Activated T-cell treated with anti-CD3 and anti-CD28 coated beads for 4 hours (primary cell): Measurements from ENCODE around the gene GRIK2.

Experiments used
- DNase-seq: peaks from one replicate; pipeline ENCODE4 v3.0.0-alpha.2; 2020

GRIK2 gene

DNA sequence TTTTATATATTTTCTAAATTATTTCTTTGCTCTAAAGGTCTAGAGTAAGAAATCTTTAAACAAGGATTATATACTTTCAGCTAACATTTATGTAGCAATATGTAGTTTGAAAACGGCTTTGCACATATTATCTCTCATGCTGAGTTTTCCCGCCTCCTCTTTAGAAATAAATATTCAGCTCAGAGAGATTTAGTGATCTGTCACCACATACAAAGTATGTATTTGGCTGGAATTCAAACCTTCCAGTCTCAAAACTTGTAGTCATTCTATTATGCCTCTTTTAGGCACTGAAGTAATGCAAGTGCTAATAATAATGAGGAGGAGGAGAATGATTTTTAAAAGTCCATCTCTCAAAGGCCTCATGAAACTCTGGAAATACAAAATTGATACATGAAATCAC is 525.0 kb downstream of the GRIK2 start:
- no peak for DNase-seq

DNA sequence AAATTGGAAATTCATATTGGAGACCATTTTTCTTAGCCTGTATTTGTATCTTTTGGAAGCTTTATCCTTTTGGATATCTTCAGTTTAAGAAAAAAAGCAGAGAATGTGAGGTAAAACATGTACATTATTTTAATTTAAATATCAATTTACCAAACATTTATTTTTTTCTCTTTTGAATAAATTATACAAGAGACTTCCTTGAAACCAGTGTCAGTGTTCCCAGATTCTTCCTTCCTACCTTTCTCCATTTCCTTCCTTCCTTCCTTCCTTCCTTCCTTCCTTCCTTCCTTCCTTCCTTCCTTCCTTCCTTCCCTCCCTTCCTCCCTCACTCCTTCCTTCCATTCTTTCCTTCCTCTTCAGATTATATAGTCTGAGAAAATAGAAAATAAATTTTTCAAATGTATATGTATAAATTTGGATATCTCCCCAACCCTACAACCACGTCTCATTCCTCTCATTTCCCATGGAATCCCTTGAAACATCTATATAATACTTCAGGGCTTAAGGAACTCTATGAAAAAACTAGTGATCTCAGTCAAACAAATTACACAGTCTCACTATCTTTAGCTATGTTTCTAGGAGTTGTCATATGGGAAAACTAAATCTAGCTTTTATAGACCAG is 528.4 kb downstream of the GRIK2 start:
- DNase-seq: no peak

DNA sequence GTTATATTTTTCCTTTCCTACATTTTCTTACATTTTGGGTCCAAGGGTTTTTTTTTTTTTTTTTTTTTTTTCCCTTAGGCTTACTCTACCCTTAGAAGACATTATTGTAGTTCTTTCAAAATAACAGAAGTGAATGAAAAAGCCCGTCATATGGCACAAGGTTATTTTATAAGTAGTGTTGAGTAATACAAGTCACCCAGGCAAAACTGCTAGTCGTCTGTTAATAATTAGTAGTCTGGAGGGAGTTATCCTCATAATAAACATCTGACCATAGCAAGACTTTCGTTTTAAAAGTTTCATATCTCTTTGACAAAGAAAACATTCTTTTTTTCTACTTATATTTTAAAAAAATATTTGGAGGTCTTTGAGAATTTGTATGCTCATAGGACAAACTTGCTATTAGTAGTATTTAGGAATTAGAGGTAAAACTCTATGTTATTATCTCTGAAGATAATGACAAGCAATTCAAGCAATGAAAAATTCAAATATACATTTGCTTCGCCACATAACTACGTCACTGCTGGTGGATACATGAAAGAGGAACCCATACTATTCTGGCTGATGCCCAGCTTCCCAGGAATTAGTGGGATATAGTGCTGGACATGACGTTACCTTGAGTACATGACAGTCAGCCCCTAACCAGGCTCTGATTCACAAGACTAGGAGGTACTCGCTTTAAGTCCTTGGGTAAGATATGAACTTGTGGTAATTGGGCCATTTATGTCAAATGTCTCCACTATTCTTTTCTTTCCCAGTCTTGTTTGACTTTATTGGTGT is 532.8 kb downstream of the GRIK2 start:
- DNase-seq: no peak

DNA sequence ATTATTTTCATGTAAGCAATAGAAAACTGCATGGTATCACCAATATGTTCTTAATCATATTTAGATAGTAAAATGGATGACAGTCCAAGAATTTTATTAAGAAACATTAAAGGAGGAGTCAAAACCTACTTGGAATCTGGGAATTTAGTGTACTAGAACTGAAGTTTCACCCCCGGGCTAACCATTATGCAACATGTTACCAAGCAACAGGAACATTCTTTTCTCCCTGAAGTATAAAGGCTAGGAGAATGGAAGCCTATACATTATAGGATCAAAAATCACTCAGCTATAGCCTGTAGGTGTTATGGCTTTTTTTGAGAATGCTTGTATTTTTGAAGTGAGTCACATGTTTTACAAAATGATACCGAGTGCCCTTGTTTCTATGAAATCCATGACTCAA is 538.3 kb downstream of the GRIK2 start:
- DNase-seq: no peak

DNA sequence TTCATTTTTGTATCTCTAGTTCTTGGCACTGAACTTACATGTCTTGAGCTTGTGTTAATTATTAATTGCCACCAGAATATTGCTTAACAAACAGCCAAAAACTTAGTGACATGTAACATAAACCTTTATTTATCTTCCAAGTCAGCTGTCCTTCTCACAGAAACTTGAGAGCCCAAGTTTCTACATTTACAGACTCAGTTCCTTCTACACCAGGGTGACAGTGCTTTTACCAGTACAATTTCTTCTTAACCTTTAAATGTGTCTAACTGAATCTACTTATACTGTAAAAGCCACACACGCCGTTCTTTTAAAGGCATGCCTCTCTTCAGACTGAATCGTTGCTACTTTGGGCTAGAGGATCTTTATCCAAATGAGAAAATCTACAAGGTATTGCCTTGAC is 539.2 kb downstream of the GRIK2 start:
- DNase-seq: no peak

DNA sequence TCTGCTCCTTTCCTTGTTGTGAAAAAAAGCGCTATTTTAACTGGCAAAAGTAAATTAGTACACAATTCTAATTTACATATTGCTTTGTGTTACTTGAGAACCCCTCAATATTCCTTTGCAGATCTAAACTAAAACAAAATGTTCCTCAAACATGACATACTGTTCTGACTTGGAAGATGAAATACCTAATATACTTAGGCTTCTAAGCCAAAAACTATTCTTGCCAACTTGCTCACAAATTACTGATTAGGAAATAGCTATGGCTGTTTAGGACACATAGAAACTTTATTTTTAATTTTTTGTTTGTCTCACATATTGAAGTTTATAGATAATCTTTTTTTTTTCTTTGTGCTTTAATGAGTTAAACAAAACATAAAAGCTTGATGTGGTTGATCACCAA is 542.2 kb downstream of the GRIK2 start:
- no peak for DNase-seq

DNA sequence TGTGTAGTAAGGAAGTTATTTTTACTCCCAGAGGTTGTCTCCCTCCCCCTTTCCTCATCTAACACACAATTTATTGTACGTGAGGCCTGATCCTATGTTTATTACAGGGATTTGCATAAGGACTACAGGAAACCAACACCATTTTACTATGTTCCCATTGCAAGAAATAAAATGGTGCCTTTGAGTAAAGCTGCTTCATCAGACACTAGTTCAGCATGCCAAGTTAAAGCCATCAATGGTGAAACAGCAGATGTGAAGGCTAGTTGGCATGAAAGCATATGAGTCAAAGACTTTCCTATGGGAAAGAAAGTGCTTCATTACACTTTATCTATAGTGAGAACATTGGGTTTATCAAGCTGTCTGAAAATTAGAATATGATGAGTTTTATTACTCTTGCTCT is 543.0 kb downstream of the GRIK2 start:
- no peak for DNase-seq

DNA sequence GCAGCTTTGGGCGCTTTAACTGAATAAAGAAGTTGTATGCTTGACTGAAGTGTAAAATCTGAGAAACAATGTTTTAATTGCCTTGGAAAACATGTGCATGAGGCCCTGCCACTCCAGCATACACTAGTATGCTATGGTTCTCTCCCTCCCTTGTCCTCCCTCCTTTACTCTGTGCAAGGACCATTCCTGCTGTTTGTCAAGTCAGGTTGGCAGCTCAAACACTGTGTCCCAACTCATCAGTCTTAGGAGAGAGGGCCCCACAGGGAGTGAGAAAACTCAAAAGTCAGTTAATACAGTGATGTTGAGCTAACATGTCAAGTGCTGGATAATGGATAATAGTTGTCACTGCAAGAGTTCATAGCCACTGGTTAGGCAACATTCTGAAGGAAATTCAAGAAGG is 543.6 kb downstream of the GRIK2 start:
- DNase-seq: no peak

DNA sequence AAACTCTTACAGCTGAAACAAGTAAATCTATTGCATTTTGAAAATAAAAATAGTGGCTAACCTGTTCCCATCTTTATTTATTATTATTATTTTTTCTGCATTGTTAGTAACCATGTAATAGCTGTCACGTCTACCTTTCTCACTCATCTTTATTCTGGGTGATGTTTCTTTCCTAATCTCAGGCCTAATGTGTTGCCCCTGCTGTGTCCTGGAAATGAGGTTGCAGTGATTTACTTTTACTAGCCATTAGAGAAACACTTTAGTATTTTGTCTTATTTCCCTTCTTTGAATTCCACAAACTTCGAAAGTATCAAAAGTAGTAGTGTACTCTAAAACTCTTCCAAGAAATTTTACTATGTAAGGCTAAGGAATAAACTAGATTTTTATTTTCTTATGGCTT is 546.9 kb downstream of the GRIK2 start:
- no peak for DNase-seq

DNA sequence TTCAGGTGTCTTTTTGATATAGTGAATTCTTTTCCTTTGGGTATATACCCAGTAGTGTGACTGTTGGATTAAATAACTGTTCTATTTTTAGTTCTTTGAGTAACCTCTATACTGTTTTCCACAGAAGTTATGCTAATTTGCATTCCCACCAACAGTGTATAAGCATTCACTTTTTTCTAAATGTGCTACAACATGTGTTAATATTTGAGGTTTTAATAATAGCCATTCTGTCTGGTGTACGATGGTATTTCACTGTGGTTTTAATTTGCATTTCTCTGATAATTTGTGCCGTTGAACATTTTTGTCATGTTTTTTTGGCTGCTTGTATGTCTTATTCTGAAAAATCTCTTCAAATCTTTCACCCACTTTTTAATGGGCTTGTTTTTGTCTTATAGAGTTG is 563.5 kb downstream of the GRIK2 start:
- DNase-seq: no peak

DNA sequence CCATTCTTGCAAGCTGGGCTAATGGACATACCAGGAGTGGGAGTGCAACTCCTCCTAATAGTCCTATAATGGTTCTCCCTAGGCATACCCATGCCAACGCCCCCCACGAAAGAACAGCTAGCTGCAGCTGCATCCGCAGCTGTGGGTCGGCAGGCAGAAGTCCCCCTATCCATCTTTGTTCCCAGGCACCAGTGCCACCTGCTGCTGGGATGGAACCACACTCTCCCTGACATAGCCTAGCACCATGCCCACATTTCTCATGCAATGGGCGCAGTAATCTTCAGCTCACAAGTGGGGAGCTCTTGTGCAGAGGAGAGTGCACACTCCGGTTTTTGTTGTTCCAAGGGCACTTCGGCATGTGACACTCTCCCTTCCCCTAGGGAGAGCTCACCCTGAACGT is 567.8 kb downstream of the GRIK2 start:
- no peak for DNase-seq

DNA sequence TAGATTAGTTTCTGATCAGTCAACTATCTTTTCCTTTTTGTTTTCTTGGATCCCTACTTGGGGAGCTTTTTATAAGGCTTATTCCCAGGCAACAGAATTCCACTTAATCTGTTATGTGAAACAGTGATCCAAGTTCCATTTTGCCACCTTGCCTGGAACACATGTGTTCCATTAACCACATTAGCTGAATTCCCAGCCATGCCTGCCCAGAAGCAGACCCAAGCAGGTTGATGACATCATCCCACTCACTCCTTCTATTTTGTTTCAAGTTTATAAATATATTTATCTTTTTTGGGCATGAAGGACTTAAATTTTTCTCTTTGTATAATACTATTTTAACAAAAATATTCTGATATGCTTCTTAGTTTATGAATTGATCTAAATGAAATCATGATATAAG is 587.4 kb downstream of the GRIK2 start:
- no peak for DNase-seq

DNA sequence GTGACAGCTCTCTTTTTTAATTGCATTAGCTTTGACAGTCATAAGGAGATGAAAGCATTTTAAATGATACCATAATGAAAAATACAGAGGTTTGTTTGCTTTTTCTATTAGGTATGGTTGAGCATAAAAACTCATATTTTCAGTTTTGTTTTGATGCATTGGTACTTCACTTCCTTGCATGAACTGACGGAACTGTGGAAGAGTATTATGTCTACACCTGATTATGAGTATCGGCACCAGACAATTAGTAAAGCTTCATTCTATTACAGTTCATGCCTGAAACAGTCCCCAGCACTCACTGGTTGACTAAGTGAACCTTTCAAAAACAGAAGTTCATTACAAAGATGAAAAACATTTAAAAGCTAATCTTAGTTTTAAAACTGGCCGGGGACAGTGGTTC is 593.0 kb downstream of the GRIK2 start:
- no peak for DNase-seq

DNA sequence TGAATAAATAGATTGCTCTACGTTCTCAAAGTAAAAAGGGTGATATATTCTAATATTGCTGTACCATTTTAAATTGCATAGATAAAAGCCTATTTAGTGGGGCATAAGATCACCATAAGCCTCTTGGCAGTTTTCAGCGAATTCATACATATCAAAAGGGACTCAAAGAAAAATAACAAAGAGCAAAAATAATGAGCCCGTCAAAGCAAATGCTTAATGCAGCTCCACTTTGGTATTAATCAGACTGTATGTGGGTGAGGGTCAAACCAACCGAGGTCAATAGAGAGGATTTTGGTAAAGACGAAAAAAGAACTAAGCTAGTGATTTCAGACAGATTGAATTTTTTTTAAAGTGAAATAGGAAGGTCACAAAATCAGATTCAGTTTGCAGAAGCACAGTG is 598.8 kb downstream of the GRIK2 start:
- DNase-seq: no peak

DNA sequence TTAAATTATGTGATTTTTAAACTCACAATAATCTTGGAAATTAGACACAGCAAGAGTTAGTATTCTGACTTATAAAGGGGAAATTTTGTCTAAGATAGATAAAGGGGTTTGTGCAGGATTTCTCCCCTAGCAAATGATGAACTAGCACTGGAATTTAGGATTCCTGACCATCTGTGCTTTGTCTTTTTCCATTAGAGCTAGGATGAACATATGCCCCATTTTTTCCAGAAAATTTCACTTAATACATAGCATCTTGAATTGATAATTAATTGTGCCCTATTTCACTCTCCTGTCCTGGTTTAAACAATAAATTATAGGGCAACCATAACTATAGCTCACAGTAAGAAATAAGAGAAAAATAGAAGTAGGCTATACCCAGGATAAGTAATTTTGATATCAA is 601.0 kb downstream of the GRIK2 start:
- DNase-seq: no peak

DNA sequence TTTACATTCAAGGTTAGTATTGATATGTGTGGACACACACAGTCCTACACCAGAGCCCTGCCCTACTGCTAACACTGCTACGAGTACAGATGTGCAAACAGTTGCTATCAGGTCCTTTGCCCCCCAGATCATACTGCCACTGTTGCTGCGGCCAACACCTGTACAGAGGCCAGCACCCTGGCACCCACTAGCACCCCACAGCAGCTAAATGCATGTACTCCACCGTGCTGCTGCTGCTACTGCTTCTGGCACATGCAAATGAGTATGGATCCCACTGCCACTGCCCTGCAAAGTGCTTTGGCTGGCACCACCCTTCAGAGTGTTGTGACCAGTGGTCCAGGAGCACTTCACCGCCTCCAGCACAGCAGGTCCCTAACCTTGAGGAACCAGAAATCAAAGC is 621.9 kb downstream of the GRIK2 start:
- DNase-seq: no peak

DNA sequence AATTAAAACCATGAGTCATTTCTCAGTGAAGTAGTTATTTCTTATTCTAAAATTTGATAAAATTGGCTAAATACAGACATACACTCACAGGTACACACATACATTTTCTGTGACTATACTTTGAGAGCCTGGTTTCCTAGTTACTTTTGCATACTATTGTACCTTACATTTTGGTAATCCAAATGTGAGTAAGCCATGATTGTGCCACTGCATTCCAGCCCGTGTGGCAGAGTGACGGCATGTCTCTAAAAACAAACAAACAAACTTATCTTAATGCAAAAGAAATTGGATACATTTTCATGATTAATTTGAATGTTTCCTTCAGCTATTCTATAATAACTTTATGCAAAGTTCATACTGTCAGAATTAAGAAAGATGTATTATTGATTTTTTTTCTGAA is 628.8 kb downstream of the GRIK2 start:
- no peak for DNase-seq

DNA sequence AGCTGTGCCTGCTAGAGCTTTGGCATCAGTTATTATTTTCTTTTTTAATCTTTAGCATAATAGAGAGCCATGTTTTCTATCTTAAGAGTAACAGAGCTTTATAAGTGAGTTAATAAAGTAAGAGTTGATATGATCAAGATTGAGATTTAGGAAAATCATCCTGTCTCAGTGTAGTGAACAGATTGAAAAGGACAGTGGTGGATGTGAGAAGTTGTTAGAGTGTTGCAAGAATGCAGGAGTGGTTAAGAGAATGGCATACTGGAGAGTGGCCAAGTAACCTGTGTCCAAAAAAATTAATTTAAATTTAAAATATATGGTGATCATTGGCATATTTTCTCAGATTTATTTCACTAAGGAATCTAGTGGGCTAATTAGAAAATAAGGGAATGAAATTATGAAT is 629.3 kb downstream of the GRIK2 start:
- DNase-seq: no peak

DNA sequence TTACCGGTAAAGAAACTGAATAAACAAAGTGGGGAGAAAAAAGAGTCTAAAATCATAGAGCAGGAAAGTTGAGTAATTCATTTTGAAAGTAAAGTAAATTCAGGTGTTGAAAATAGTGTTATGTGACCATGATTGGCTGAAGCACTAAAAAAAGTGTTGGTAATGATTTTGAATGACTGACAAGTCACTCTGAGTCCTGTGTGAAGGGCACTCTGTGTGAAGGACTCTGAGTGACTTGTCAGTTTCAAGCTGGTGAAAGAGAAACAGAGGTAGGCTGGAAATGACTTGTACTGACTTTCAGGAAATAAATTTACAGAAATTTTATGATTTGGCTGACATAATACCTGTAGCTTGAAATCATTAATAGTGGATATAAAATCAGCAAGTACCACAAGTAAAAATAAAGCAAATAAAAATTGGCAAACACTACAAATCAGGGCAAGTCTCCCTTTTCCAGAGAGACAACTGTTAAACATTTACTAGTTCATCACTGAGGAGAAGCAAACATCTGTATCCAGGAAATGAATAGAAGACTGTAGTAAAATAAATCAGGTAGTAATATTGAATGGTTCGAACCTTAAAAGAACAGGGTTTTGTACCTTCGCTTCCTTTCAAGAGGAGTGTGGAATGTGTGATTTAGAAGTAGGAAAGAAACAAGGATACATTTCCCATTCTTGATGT is 630.6 kb downstream of the GRIK2 start:
- no peak for DNase-seq

DNA sequence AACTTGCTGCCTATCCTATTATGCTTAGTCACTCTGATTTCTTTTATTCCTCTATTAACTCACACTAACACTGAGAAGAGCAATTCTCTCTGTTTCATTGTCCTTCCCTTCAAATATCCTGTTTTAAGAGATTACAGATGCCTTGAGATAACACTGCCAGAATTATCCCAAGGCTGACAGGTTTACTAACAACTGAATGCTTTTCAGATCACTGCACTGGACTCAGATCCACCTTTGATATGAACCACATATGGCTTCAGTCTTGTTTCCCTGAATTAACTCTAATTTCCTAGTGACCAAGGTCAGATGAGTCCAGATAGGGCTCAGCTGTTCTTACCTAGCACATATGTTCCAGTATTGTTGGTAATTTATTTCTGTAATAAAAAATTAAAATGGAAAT is 633.1 kb downstream of the GRIK2 start:
- DNase-seq: no peak

DNA sequence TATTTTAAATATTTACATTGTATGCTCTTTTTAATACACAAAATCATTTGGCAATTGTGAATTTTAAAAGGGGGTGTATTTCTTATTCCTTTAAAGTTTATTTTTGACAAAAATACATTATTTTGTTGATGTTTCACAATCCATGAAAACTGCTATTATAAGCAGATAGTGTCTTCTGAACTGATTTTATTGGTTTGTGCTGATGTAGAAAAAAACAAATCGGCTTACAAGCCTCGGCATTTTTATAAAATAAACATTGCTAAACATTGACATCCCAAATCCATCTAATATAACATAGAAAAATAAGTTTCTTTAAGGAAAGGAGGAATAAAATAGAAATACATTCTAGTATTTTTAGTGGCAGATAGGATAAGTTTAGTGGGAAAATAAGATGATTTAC is 634.7 kb downstream of the GRIK2 start:
- DNase-seq: no peak

DNA sequence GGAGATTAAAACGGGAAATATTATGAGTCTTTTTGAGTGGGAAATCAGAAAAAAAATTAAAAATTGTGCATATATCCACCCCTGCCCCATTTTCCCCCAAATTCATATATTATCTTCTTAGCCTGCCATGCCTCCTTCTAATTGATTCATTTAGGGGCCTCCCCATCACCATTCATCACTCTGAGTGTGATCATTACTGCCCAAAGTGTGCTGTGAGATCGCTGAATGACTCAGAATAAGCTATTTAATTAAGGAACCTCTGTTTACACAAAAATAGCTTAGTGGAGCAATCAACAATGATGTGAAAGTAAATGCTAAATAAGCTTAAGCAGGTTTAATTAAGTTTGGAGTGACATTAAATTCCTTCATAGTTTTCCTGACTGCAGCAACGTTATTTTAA is 645.5 kb downstream of the GRIK2 start:
- DNase-seq: no peak

DNA sequence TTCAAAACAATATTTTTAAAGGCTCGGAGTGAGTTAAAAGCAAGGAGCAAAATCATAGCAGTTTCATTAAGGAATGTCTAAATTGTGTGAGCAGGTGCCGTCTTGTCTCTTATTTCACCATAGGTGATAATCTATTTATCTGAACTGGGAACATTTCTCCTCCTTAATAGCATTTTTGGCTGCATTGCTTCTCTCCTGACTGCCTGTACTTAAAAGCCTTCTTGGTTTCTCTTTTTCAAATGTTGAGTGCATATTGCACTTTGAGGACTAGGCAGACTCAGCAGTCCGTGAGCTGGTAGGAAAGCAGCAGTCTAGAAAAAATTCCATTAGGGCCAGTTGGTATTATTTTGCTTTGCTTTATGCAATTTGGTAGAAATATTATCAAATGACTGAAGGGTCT is 645.9 kb downstream of the GRIK2 start:
- no peak for DNase-seq

DNA sequence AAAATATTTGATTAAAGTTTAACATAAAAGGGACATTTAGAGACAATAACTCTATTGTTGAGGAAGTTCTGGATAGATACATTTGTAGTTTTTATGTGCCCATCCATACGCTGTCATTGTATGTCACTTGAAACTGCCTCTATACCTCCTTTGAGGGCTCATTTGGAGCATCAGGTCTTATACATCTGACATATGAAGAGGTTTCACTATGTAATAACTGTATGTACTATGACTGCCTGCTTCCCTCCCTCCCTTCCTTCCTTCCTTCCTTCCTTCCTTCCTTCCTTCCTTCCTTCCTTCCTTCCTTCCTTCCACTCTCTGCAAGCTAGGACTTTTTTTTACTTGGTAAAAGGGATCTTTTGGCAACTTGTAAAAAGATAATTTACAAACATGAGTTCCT is 657.5 kb downstream of the GRIK2 start:
- DNase-seq: no peak

DNA sequence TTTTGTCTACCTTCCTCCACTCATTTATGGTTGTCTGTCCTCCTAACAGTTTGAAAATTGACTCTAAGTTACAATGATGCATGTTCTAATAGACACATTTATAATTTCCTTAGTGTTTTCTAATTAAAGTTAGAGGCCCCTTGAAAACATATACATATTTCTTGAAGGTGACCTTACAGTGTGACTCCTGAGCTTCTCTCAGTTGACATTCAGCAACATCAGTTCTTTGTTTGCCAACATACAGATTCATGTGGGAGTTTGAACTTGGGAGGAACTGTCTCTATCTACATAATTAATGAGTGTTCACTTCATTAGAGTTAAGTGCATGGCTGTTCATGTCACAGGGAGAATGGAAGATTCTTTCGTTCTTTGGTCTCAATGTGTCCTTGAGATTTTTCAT is 658.2 kb downstream of the GRIK2 start:
- no peak for DNase-seq
